ENCODE data around the gene XCR1. TPM values are rescaled to one million over a fixed set of nuclear protein-coding genes. Genes with fewer than 3 reads are reported as not detected.

Gene XCR1
- total and polyA plus RNA-seq, 11 donors: 0.03 to 0.64 (median 0.07) TPM; not detected in 6

DNA sequence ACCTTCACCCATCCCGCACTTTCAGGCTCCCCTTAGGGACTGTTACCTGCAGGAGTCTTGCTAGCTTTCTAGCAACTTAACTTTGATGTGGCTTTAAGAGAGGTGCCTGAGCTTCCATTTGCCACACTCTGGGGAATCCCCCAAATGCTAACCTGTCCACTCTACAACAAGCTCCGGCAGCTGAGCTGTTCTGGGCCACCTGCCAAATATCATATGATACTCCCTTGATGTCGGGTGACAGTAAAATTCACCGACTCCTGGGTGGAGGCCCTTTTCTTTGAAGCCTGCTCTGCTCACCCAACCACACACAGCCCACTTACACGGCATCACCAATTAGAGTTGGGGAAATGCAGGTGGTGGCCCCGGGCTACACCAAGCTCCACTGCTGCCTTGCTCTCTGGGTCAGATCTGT, 38.0 kb upstream of the XCR1 start:
- H3K27ac ChIP-seq: peak overlapping the region in 6 of 12 donors; percentile 0 to 64 (median 34)
- TF ChIP-seq, protein P1, sequence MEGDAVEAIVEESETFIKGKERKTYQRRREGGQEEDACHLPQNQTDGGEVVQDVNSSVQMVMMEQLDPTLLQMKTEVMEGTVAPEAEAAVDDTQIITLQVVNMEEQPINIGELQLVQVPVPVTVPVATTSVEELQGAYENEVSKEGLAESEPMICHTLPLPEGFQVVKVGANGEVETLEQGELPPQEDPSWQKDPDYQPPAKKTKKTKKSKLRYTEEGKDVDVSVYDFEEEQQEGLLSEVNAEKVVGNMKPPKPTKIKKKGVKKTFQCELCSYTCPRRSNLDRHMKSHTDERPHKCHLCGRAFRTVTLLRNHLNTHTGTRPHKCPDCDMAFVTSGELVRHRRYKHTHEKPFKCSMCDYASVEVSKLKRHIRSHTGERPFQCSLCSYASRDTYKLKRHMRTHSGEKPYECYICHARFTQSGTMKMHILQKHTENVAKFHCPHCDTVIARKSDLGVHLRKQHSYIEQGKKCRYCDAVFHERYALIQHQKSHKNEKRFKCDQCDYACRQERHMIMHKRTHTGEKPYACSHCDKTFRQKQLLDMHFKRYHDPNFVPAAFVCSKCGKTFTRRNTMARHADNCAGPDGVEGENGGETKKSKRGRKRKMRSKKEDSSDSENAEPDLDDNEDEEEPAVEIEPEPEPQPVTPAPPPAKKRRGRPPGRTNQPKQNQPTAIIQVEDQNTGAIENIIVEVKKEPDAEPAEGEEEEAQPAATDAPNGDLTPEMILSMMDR (IDR thresholded peaks at IDR 0.05): no peak
- no peak for TF ChIP-seq POLR2A (IDR thresholded peaks at IDR 0.05)
- 12 to 25% (median 21%) methylated on average over 6 of the region's 6 CpGs for WGBS, 4 donors

GRCh38 chr3:46062679-46063078, 35.4 kb upstream of the XCR1 start:
- TF ChIP-seq POLR2A (IDR thresholded peaks at IDR 0.05): no peak
- TF ChIP-seq, protein P1 (IDR thresholded peaks at IDR 0.05): peak in 1 of 12 donors; percentile 4
- intact Hi-C loops (cut with DNase I): loop anchor here in 1 of 10 donors (5.0 kb wide), 1 partner anchor 55 kb away; no protein-coding TSS in a partner anchor
- ATAC-seq (peak; percentile 68 to 84 (median 74)), DNase-seq (peak in 3 of 5 donors; percentile 34 to 47 (median 46))
- Histone ChIP-seq H3K27me3 (peaks cover 0 to 7% (median 0%) of the 10 kb centered on the region in 9 donors), H3K4me3 (no peak overlapping the region), H3K4me1 (peaks cover 0 to 54% (median 24%) of the 10 kb centered on the region in 12 donors), H3K36me3 (no peaks in the 10 kb centered on the region), H3K9me3 (no peaks in the 10 kb centered on the region), H3K27ac (peak overlapping the region in 5 of 12 donors; percentile 21 to 71 (median 53))
- 9 to 21% (median 14%) methylated on average over 2 of the region's 2 CpGs for WGBS, 4 donors

More for the DNA sequence above, 38.0 kb upstream of the XCR1 start:
- peaks cover 0 to 52% (median 24%) of the 10 kb centered on the region in 12 donors for H3K4me1 ChIP-seq
- H3K4me3 ChIP-seq: no peak overlapping the region
- DNase-seq (peak in 3 of 5 donors; percentile 32 to 46 (median 39)), ATAC-seq (peak; percentile 33 to 77 (median 60))
- H3K9me3 ChIP-seq: no peaks in the 10 kb centered on the region
- peaks cover 0 to 10% (median 0%) of the 10 kb centered on the region in 9 donors for H3K27me3 ChIP-seq
- H3K36me3 ChIP-seq: no peaks in the 10 kb centered on the region
- intact Hi-C loops (cut with DNase I): no loop called here

DNA sequence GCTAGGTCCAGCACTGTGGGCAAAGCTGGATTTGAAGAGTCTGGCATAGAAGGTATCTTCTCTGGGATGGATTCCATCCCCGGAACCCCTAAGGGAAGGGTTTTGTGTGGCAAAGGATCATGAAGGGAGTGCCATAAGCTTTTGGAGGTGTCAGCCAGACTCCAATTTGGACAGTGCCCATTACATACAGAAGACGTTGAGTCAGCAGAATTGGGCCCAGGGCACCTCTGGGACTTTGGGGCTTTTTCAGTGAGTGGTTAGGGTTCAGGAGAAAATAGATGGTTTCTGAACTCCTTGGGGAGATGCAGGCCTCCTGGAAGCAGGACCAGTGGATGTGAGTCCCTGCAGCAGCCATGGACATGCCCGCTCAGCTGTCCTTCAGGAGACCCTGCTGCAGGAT, 34.6 kb upstream of the XCR1 start:
- H3K9me3 ChIP-seq: no peaks in the 10 kb centered on the region
- no peak overlapping the region for H3K4me3 ChIP-seq
- H3K27me3 ChIP-seq: peaks cover 0 to 7% (median 0%) of the 10 kb centered on the region in 9 donors
- WGBS, 4 donors: 86 to 93% (median 91%) methylated on average over 2 to 3 of the region's 3 CpGs
- H3K4me1 ChIP-seq: peaks cover 0 to 54% (median 24%) of the 10 kb centered on the region in 12 donors
- TF ChIP-seq POLR2A (IDR thresholded peaks at IDR 0.05): no peak
- TF ChIP-seq, protein P1 (IDR thresholded peaks at IDR 0.05): no peak
- no peak for ATAC-seq
- intact Hi-C loops (cut with DNase I): loop anchor here in 1 of 10 donors (5.0 kb wide), 1 partner anchor 55 kb away; no protein-coding TSS in a partner anchor
- H3K36me3 ChIP-seq: no peaks in the 10 kb centered on the region
- peak overlapping the region in 2 of 12 donors; percentile 14 to 71 for H3K27ac ChIP-seq
- DNase-seq: no peak

DNA sequence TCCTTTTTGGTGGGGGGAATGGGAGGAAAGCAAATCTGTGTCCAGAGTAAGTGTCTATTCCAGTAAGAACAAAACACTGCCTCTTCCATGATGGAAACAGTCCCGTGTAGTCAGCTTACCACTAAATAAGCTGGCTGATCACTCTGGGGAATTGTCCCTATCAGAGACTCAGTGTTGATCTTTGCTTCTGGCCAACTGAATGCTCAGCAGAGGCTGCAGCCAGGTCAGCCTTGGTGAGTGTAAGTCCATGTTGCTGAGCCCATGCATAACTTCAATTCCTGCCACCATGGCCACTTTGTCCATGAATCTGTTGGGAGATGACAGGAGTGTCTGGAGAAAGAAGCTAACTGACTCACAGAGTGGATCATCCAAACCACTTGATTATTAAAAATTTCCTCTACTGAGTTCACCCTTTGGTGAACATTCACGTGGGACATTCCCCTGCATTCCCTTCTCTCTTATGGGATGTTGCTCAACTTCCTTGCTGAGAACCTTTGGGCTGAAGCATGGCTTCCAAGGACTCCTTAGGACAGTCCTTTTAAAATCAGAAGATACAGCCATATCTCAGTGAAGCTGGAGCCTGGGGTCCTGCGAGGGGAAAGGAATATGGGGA, 33.9 kb upstream of the XCR1 start:
- no peak overlapping the region for H3K27ac ChIP-seq
- intact Hi-C loops (cut with DNase I): loop anchor here in 1 of 10 donors (5.0 kb wide), 1 partner anchor 54 kb away; no protein-coding TSS in a partner anchor
- 73 to 82% (median 78%) methylated on average over 3 of the region's 3 CpGs for WGBS, 4 donors

More for the DNA sequence above, 33.9 kb upstream of the XCR1 start:
- Histone ChIP-seq H3K27me3 (peaks cover 0 to 7% (median 0%) of the 10 kb centered on the region in 9 donors), H3K9me3 (no peaks in the 10 kb centered on the region), H3K4me1 (peaks cover 0 to 54% (median 24%) of the 10 kb centered on the region in 12 donors), H3K36me3 (no peaks in the 10 kb centered on the region), H3K4me3 (no peak overlapping the region)
- no peak for DNase-seq
- TF ChIP-seq, protein P1 (IDR thresholded peaks at IDR 0.05): no peak
- TF ChIP-seq POLR2A (IDR thresholded peaks at IDR 0.05): no peak
- ATAC-seq: no peak

All from heart left ventricle (tissue), 16 donors.